Measurements from ENCODE around the gene MEGF11.

Gene MEGF11

GRCh38 chr15:65964792-65965433 is 288.6 kb downstream of the MEGF11 start:
- Histone ChIP-seq H3K4me1 (ENCODE audit: control insufficient read depth in 5 of 5, insufficient read depth in 5 of 5, low read length in 5 of 5) (no peaks in the 10 kb centered on the region), H3K36me3 (ENCODE audit: control insufficient read depth in 5 of 5, insufficient read depth in 5 of 5, low read length in 5 of 5) (no peaks in the 10 kb centered on the region), H3K9ac (ENCODE audit: low read length in 5 of 5) (no peak overlapping the region), H3K27me3 (ENCODE audit: control insufficient read depth in 5 of 5, insufficient read depth in 4 of 5, low read length in 5 of 5) (peaks cover 16 to 55% (median 41%) of the 10 kb centered on the region in 5 donors), H3K27ac (ENCODE audit: low read depth, low read length) (no peak overlapping the region), H3K4me3 (ENCODE audit: low read depth in 1 of 5, low read length in 5 of 5) (no peak overlapping the region), H3K9me3 (ENCODE audit: control insufficient read depth in 5 of 5, low read length in 5 of 5) (no peaks in the 10 kb centered on the region)

GRCh38 chr15:65963911-65964482 is 289.6 kb downstream of the MEGF11 start:
- no peaks in the 10 kb centered on the region for H3K9me3 ChIP-seq (ENCODE audit: control insufficient read depth in 5 of 5, low read length in 5 of 5)
- H3K27me3 ChIP-seq (ENCODE audit: control insufficient read depth in 5 of 5, insufficient read depth in 4 of 5, low read length in 5 of 5), result peaks cover 16 to 50% (median 34%) of the 10 kb centered on the region in 5 donors
- no peaks in the 10 kb centered on the region for H3K36me3 ChIP-seq (ENCODE audit: control insufficient read depth in 5 of 5, insufficient read depth in 5 of 5, low read length in 5 of 5)

GRCh38 chr15:65963358-65963757 is 290.2 kb downstream of the MEGF11 start:
- no peak overlapping the region for H3K4me3 ChIP-seq (ENCODE audit: low read depth in 1 of 5, low read length in 5 of 5)
- peaks cover 16 to 46% (median 34%) of the 10 kb centered on the region in 5 donors for H3K27me3 ChIP-seq (ENCODE audit: control insufficient read depth in 5 of 5, insufficient read depth in 4 of 5, low read length in 5 of 5)
- H3K36me3 ChIP-seq (ENCODE audit: control insufficient read depth in 5 of 5, insufficient read depth in 5 of 5, low read length in 5 of 5), result no peaks in the 10 kb centered on the region

More at GRCh38 chr15:65963911-65964482, 289.6 kb downstream of the MEGF11 start:
- Histone ChIP-seq H3K27ac (ENCODE audit: low read depth, low read length) (no peak overlapping the region), H3K4me1 (ENCODE audit: control insufficient read depth in 5 of 5, insufficient read depth in 5 of 5, low read length in 5 of 5) (no peaks in the 10 kb centered on the region), H3K4me3 (ENCODE audit: low read depth in 1 of 5, low read length in 5 of 5) (no peak overlapping the region), H3K9ac (ENCODE audit: low read length in 5 of 5) (no peak overlapping the region)

GRCh38 chr15:65962187-65962586 is 291.4 kb downstream of the MEGF11 start:
- Histone ChIP-seq H3K4me3 (ENCODE audit: low read depth in 1 of 5, low read length in 5 of 5) (no peak overlapping the region), H3K9ac (ENCODE audit: low read length in 5 of 5) (no peak overlapping the region), H3K27ac (ENCODE audit: low read depth, low read length) (no peak overlapping the region), H3K9me3 (ENCODE audit: control insufficient read depth in 5 of 5, low read length in 5 of 5) (no peaks in the 10 kb centered on the region), H3K36me3 (ENCODE audit: control insufficient read depth in 5 of 5, insufficient read depth in 5 of 5, low read length in 5 of 5) (no peaks in the 10 kb centered on the region), H3K4me1 (ENCODE audit: control insufficient read depth in 5 of 5, insufficient read depth in 5 of 5, low read length in 5 of 5) (no peaks in the 10 kb centered on the region), H3K27me3 (ENCODE audit: control insufficient read depth in 5 of 5, insufficient read depth in 4 of 5, low read length in 5 of 5) (peaks cover 13 to 37% (median 31%) of the 10 kb centered on the region in 5 donors)

More at GRCh38 chr15:65963358-65963757, 290.2 kb downstream of the MEGF11 start:
- Histone ChIP-seq H3K27ac (ENCODE audit: low read depth, low read length) (no peak overlapping the region), H3K4me1 (ENCODE audit: control insufficient read depth in 5 of 5, insufficient read depth in 5 of 5, low read length in 5 of 5) (no peaks in the 10 kb centered on the region), H3K9me3 (ENCODE audit: control insufficient read depth in 5 of 5, low read length in 5 of 5) (no peaks in the 10 kb centered on the region), H3K9ac (ENCODE audit: low read length in 5 of 5) (no peak overlapping the region)

- peaks cover 13 to 34% (median 27%) of the 10 kb centered on the region in 5 donors for H3K27me3 ChIP-seq (ENCODE audit: control insufficient read depth in 5 of 5, insufficient read depth in 4 of 5, low read length in 5 of 5)
- no peaks in the 10 kb centered on the region for H3K9me3 ChIP-seq (ENCODE audit: control insufficient read depth in 5 of 5, low read length in 5 of 5)
- H3K4me1 ChIP-seq (ENCODE audit: control insufficient read depth in 5 of 5, insufficient read depth in 5 of 5, low read length in 5 of 5), result no peaks in the 10 kb centered on the region
- no peaks in the 10 kb centered on the region for H3K36me3 ChIP-seq (ENCODE audit: control insufficient read depth in 5 of 5, insufficient read depth in 5 of 5, low read length in 5 of 5)
- H3K9ac ChIP-seq (ENCODE audit: low read length in 5 of 5), result no peak overlapping the region
- H3K27ac ChIP-seq (ENCODE audit: low read depth, low read length), result no peak overlapping the region
- no peak overlapping the region for H3K4me3 ChIP-seq (ENCODE audit: low read depth in 1 of 5, low read length in 5 of 5)
These were observed 293.0 kb downstream of the MEGF11 start for GRCh38 chr15:65960586-65960985.

GRCh38 chr15:65958835-65959234 is 294.7 kb downstream of the MEGF11 start:
- H3K36me3 ChIP-seq (ENCODE audit: control insufficient read depth in 5 of 5, insufficient read depth in 5 of 5, low read length in 5 of 5), result no peaks in the 10 kb centered on the region
- no peaks in the 10 kb centered on the region for H3K4me1 ChIP-seq (ENCODE audit: control insufficient read depth in 5 of 5, insufficient read depth in 5 of 5, low read length in 5 of 5)
- H3K9ac ChIP-seq (ENCODE audit: low read length in 5 of 5), result no peak overlapping the region
- H3K27ac ChIP-seq (ENCODE audit: low read depth, low read length), result no peak overlapping the region
- peaks cover 4 to 20% (median 14%) of the 10 kb centered on the region in 5 donors for H3K27me3 ChIP-seq (ENCODE audit: control insufficient read depth in 5 of 5, insufficient read depth in 4 of 5, low read length in 5 of 5)
- H3K9me3 ChIP-seq (ENCODE audit: control insufficient read depth in 5 of 5, low read length in 5 of 5), result no peaks in the 10 kb centered on the region
- H3K4me3 ChIP-seq (ENCODE audit: low read depth in 1 of 5, low read length in 5 of 5), result no peak overlapping the region

GRCh38 chr15:65957451-65957850 is 296.1 kb downstream of the MEGF11 start:
- Histone ChIP-seq H3K9me3 (ENCODE audit: control insufficient read depth in 5 of 5, low read length in 5 of 5) (no peaks in the 10 kb centered on the region), H3K9ac (ENCODE audit: low read length in 5 of 5) (no peak overlapping the region), H3K36me3 (ENCODE audit: control insufficient read depth in 5 of 5, insufficient read depth in 5 of 5, low read length in 5 of 5) (no peaks in the 10 kb centered on the region), H3K27ac (ENCODE audit: low read depth, low read length) (no peak overlapping the region), H3K27me3 (ENCODE audit: control insufficient read depth in 5 of 5, insufficient read depth in 4 of 5, low read length in 5 of 5) (peaks cover 0 to 10% (median 6%) of the 10 kb centered on the region in 5 donors), H3K4me3 (ENCODE audit: low read depth in 1 of 5, low read length in 5 of 5) (no peak overlapping the region), H3K4me1 (ENCODE audit: control insufficient read depth in 5 of 5, insufficient read depth in 5 of 5, low read length in 5 of 5) (no peaks in the 10 kb centered on the region)

GRCh38 chr15:65956899-65957298 is 296.7 kb downstream of the MEGF11 start:
- Histone ChIP-seq H3K27ac (ENCODE audit: low read depth, low read length) (no peak overlapping the region), H3K27me3 (ENCODE audit: control insufficient read depth in 5 of 5, insufficient read depth in 4 of 5, low read length in 5 of 5) (peaks cover 0 to 6% (median 4%) of the 10 kb centered on the region in 5 donors), H3K4me1 (ENCODE audit: control insufficient read depth in 5 of 5, insufficient read depth in 5 of 5, low read length in 5 of 5) (no peaks in the 10 kb centered on the region), H3K9me3 (ENCODE audit: control insufficient read depth in 5 of 5, low read length in 5 of 5) (no peaks in the 10 kb centered on the region), H3K9ac (ENCODE audit: low read length in 5 of 5) (no peak overlapping the region), H3K4me3 (ENCODE audit: low read depth in 1 of 5, low read length in 5 of 5) (no peak overlapping the region), H3K36me3 (ENCODE audit: control insufficient read depth in 5 of 5, insufficient read depth in 5 of 5, low read length in 5 of 5) (no peaks in the 10 kb centered on the region)

- Histone ChIP-seq H3K27ac (ENCODE audit: low read depth, low read length) (no peak overlapping the region), H3K36me3 (ENCODE audit: control insufficient read depth in 5 of 5, insufficient read depth in 5 of 5, low read length in 5 of 5) (no peaks in the 10 kb centered on the region), H3K9me3 (ENCODE audit: control insufficient read depth in 5 of 5, low read length in 5 of 5) (no peaks in the 10 kb centered on the region), H3K4me1 (ENCODE audit: control insufficient read depth in 5 of 5, insufficient read depth in 5 of 5, low read length in 5 of 5) (no peaks in the 10 kb centered on the region), H3K27me3 (ENCODE audit: control insufficient read depth in 5 of 5, insufficient read depth in 4 of 5, low read length in 5 of 5) (peaks cover 0 to 3% (median 0%) of the 10 kb centered on the region in 5 donors), H3K9ac (ENCODE audit: low read length in 5 of 5) (no peak overlapping the region), H3K4me3 (ENCODE audit: low read depth in 1 of 5, low read length in 5 of 5) (no peak overlapping the region)
These were observed 297.2 kb downstream of the MEGF11 start for GRCh38 chr15:65956307-65956706.

GRCh38 chr15:65954289-65954741 is 299.2 kb downstream of the MEGF11 start:
- Histone ChIP-seq H3K4me1 (ENCODE audit: control insufficient read depth in 5 of 5, insufficient read depth in 5 of 5, low read length in 5 of 5) (no peaks in the 10 kb centered on the region), H3K9ac (ENCODE audit: low read length in 5 of 5) (no peak overlapping the region), H3K36me3 (ENCODE audit: control insufficient read depth in 5 of 5, insufficient read depth in 5 of 5, low read length in 5 of 5) (no peaks in the 10 kb centered on the region), H3K27me3 (ENCODE audit: control insufficient read depth in 5 of 5, insufficient read depth in 4 of 5, low read length in 5 of 5) (peaks cover 0 to 4% (median 0%) of the 10 kb centered on the region in 5 donors), H3K4me3 (ENCODE audit: low read depth in 1 of 5, low read length in 5 of 5) (no peak overlapping the region), H3K27ac (ENCODE audit: low read depth, low read length) (no peak overlapping the region), H3K9me3 (ENCODE audit: control insufficient read depth in 5 of 5, low read length in 5 of 5) (no peaks in the 10 kb centered on the region)

All from subcutaneous abdominal adipose tissue (tissue), 5 donors.